OCI-LY1 (cell line): ENCODE measurements around the gene SSBP2.

Experiments used
- H2AFZ ChIP-seq: fragments of 200-600 bp; sonication (generic), shearing (Covaris generic); 2 replicates; pipeline ENCODE4 v1.6.0; 2014; ENCODE audit warnings: antibody characterized with exemption, mild to moderate bottlenecking, low read length
- H3F3A ChIP-seq: fragments of 200-600 bp; sonication (generic), shearing (Covaris generic); 2 replicates; pipeline ENCODE4 v1.6.0; 2014; ENCODE audit warnings: mild to moderate bottlenecking, antibody characterized with exemption, low read length, moderate library complexity; ENCODE audit not compliant: insufficient read depth
- H3K27ac ChIP-seq: fragments of 200-600 bp; sonication (generic); 2 replicates; pipeline ENCODE4 v1.5.1; 2014; ENCODE audit warnings: low read length, mixed run types, mild to moderate bottlenecking, low read depth; ENCODE audit not compliant: poor library complexity, severe bottlenecking
- H3K27me3 ChIP-seq: fragments of 200-600 bp; sonication (generic); 2 replicates; pipeline ENCODE4 v1.6.0; 2014; ENCODE audit warnings: antibody characterized with exemption, mild to moderate bottlenecking, low read length, moderate library complexity; ENCODE audit not compliant: insufficient read depth
- H3K36me3 ChIP-seq: fragments of 200-600 bp; sonication (generic); 2 replicates; pipeline ENCODE4 v1.6.1; 2014; ENCODE audit warnings: mild to moderate bottlenecking, antibody characterized with exemption, low read length, moderate library complexity, mixed read lengths; ENCODE audit not compliant: insufficient read depth
- H3K4me1 ChIP-seq: fragments of 200-600 bp; sonication (generic); 2 replicates; pipeline ENCODE4 v1.5.1; 2014; ENCODE audit warnings: mild to moderate bottlenecking, low read length, moderate library complexity; ENCODE audit not compliant: insufficient read depth, severe bottlenecking
- H3K4me2 ChIP-seq: fragments of 200-600 bp; sonication (generic), shearing (Covaris generic); 2 replicates; pipeline ENCODE4 v1.6.1; 2014; ENCODE audit warnings: low read length
- H3K4me3 ChIP-seq: fragments of 200-600 bp; sonication (generic); 2 replicates; pipeline ENCODE4 v1.5.1; 2014; ENCODE audit warnings: low read length, low read depth, mild to moderate bottlenecking, mixed read lengths; ENCODE audit not compliant: poor library complexity, severe bottlenecking
- H3K79me2 ChIP-seq: fragments of 200-600 bp; shearing (Covaris generic); 2 replicates; pipeline ENCODE4 v1.6.1; 2016; ENCODE audit warnings: mixed run types, low read length, mixed read lengths; ENCODE audit not compliant: insufficient read depth
- H3K9ac ChIP-seq: fragments of 200-600 bp; sonication (generic), shearing (Covaris generic); 2 replicates; pipeline ENCODE4 v1.6.1; 2014; ENCODE audit warnings: mild to moderate bottlenecking, low read length, mixed read lengths
- H3K9me2 ChIP-seq: fragments of 200-600 bp; sonication (generic), shearing (Covaris generic); 2 replicates; pipeline ENCODE4 v1.6.1; 2014; ENCODE audit warnings: low read depth, mild to moderate bottlenecking, low read length, mixed read lengths
- H3K9me3 ChIP-seq: fragments of 200-600 bp; shearing (Covaris generic); 2 replicates; pipeline ENCODE4 v1.6.1; 2014; ENCODE audit warnings: low read length, mixed read lengths
- H4K20me1 ChIP-seq: fragments of 200-600 bp; sonication (generic), shearing (Covaris generic); 2 replicates; pipeline ENCODE4 v1.6.0; 2016; ENCODE audit warnings: mild to moderate bottlenecking, low read length; ENCODE audit not compliant: insufficient read depth
- EZH2 ChIP-seq: fragments of 200-600 bp; sonication (generic), shearing (Covaris generic); IDR thresholded peaks from 2 replicates; pipeline ENCODE4 v1.8.0; 2017; ENCODE audit warnings: borderline replicate concordance, mixed run types, mild to moderate bottlenecking, antibody characterized with exemption, low read length, moderate library complexity, mixed read lengths
- TF ChIP-seq, protein P1 (sequence below): fragments of 200-600 bp; sonication (generic), shearing (Covaris generic); IDR thresholded peaks from 2 replicates; pipeline ENCODE4 v1.5.1; 2017; ENCODE audit warnings: mild to moderate bottlenecking, antibody characterized with exemption, low read length, moderate library complexity, mixed read lengths

SSBP2 gene

GRCh38 chr5:81429985-81430384 is 320.9 kb downstream of the SSBP2 start:
- Histone ChIP-seq H3K36me3 (peaks cover 15% of the 10 kb centered on the region), H3K9me3 (no peaks in the 10 kb centered on the region), H3K4me1 (no peaks in the 10 kb centered on the region), H3K4me2 (no peak overlapping the region), H3F3A (peaks cover 12% of the 10 kb centered on the region; the same call in 1 of the 2 replicates), H3K9ac (no peak overlapping the region), H3K9me2 (no peaks in the 10 kb centered on the region), H3K79me2 (no peaks in the 10 kb centered on the region), H3K27me3 (no peaks in the 10 kb centered on the region), H4K20me1 (no peaks in the 10 kb centered on the region), H3K4me3 (no peak overlapping the region), H3K27ac (no peak overlapping the region), H2AFZ (no peak overlapping the region)
- TF ChIP-seq, protein P1, sequence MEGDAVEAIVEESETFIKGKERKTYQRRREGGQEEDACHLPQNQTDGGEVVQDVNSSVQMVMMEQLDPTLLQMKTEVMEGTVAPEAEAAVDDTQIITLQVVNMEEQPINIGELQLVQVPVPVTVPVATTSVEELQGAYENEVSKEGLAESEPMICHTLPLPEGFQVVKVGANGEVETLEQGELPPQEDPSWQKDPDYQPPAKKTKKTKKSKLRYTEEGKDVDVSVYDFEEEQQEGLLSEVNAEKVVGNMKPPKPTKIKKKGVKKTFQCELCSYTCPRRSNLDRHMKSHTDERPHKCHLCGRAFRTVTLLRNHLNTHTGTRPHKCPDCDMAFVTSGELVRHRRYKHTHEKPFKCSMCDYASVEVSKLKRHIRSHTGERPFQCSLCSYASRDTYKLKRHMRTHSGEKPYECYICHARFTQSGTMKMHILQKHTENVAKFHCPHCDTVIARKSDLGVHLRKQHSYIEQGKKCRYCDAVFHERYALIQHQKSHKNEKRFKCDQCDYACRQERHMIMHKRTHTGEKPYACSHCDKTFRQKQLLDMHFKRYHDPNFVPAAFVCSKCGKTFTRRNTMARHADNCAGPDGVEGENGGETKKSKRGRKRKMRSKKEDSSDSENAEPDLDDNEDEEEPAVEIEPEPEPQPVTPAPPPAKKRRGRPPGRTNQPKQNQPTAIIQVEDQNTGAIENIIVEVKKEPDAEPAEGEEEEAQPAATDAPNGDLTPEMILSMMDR: no peak
- TF ChIP-seq EZH2: no peak

DNA sequence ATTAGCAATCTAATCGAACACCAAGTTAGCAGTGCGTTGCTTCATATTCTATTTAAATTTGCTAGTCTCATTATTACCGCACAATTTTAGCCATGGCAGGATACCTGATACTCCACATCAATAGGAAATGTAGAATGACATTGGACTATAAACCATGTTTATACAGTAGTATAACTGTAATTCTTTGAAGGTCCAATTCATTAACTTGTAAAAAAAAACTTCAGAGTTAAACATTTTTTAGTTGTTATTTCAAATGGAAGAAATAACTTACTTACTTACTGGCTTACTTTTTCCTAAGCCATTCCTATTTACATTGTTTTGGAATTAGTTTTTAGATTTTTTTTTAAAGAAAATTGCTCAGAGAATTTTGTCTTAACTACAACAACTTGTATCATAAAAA is 321.5 kb downstream of the SSBP2 start:
- Histone ChIP-seq H3K9ac (no peak overlapping the region), H3K4me3 (no peak overlapping the region), H3K27me3 (no peaks in the 10 kb centered on the region), H3K27ac (no peak overlapping the region), H3K9me2 (no peaks in the 10 kb centered on the region), H4K20me1 (no peaks in the 10 kb centered on the region), H3K9me3 (no peaks in the 10 kb centered on the region), H3K79me2 (no peaks in the 10 kb centered on the region), H3K36me3 (peaks cover 10% of the 10 kb centered on the region), H2AFZ (no peak overlapping the region), H3K4me2 (no peak overlapping the region), H3K4me1 (no peaks in the 10 kb centered on the region), H3F3A (peaks cover 12% of the 10 kb centered on the region; the same call in 1 of the 2 replicates)
- TF ChIP-seq EZH2: no peak
- TF ChIP-seq, protein P1: no peak

- no peaks in the 10 kb centered on the region for H3K27me3 ChIP-seq
- TF ChIP-seq, protein P1: no peak
- no peak for TF ChIP-seq EZH2
- H3F3A ChIP-seq: peaks cover 12% of the 10 kb centered on the region; the same call in 1 of the 2 replicates
- H3K4me3 ChIP-seq: no peak overlapping the region
- no peaks in the 10 kb centered on the region for H3K79me2 ChIP-seq
- no peak overlapping the region for H3K27ac ChIP-seq
- H3K4me1 ChIP-seq: no peaks in the 10 kb centered on the region
- H3K9me3 ChIP-seq: no peaks in the 10 kb centered on the region
- H3K9ac ChIP-seq: no peak overlapping the region
- no peak overlapping the region for H2AFZ ChIP-seq
- H4K20me1 ChIP-seq: no peaks in the 10 kb centered on the region
- no peaks in the 10 kb centered on the region for H3K9me2 ChIP-seq
- no peak overlapping the region for H3K4me2 ChIP-seq
- H3K36me3 ChIP-seq: peaks cover 10% of the 10 kb centered on the region
Observed at GRCh38 chr5:81428861-81429260, 322.0 kb downstream of the SSBP2 start.
